T-helper 1 cell (primary cell): ENCODE results near the gene RTL10.

Source experiments
- DNase-seq, 5 donors: peaks; one replicate each; pipeline ENCODE4 v3.0.0-alpha.2; 2012 to 2020

The RTL10 gene

GRCh38 chr22:19859861-19860510 is 5.3 kb upstream of the RTL10 start:
- DNase-seq, result no peak

DNA sequence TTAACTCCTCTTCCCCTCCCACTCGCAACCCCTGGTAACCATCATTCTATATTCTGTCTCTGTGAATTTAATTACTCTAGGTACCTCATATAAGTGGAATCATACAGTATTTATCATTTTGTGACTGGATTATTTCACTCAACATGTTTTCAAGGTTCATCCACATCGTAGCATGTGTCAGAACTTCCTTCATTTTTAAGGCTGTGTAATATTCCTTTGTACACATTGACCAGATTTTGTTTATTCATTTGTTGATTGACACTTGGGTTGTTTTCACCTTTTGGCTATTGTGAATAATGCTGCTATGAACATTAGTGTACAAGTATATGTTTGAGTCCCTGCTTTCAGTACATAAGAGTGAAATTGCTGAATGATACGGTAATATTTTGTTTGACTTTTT is 2.7 kb upstream of the RTL10 start:
- DNase-seq, result no peak

GRCh38 chr22:19855504-19856409 is 1.1 kb upstream of the RTL10 start:
- peak in 3 of 5 donors; percentile 30 to 69 (median 42) for DNase-seq

GRCh38 chr22:19853879-19854777 is 546 bp downstream of the RTL10 start:
- DNase-seq, result peak in 1 of 5 donors; percentile 15

DNA sequence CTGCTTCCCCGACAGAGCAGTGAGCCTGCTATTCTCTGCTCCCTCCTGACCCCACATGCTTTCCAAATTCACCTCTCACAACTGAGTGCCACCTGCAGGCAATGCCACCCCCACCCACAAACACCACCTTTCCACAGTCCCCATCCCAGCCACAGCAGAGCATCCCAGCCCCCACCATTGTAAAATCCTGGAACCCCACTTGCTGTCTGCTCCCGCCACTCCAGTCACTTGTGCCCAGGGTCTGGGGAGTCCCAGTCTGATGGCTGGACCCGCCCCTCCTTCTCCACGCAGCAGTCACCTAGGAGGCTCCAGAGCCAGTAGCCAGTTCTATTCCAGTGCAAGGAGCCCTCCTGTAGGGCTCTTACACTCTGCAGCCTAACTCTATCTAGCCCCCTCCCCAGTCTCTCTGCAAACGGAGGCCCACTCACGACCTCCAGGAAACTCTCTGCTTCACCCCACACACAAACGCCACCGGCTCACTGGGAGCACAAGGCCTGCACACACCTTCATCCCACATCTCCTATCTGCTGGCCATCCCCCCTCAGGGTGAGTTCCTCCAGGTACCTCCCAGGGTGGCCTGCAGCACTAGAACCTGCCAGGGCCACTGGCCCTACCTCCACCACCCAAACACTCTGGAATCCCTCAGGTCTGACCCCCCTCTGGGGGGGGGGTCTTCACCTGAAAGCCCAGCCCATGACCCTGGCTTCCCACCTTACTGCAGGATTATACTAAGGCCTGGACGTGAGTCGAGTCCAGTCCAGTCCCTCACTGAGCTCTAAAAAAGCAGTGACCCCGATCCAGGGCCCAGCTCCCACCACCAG is 1.4 kb downstream of the RTL10 start:
- DNase-seq, result no peak

GRCh38 chr22:19852177-19852781 is 2.4 kb downstream of the RTL10 start:
- no peak for DNase-seq

GRCh38 chr22:19851291-19852176 is 3.1 kb downstream of the RTL10 start:
- DNase-seq, result no peak

GRCh38 chr22:19850763-19851109 is 3.9 kb downstream of the RTL10 start:
- DNase-seq, result no peak

GRCh38 chr22:19849835-19850762 is 4.6 kb downstream of the RTL10 start:
- DNase-seq, result no peak

GRCh38 chr22:19848298-19849224 is 6.1 kb downstream of the RTL10 start:
- no peak for DNase-seq

DNA sequence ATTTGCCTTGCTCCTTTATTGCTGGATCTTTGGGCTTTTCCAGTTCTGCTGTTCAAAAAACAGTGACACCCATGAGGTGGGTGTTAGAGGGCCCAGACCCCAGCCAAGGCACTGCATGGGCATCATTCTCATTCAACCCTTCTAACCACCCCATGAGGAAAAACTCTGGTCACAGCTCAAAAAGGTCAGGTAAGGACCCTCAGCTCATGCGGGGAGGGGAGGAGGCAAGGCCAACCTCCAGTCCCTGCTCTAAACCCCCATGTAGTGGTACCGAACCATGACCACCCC is 7.4 kb downstream of the RTL10 start:
- DNase-seq, result no peak

GRCh38 chr22:19846620-19847344 is 7.9 kb downstream of the RTL10 start:
- no peak for DNase-seq

DNA sequence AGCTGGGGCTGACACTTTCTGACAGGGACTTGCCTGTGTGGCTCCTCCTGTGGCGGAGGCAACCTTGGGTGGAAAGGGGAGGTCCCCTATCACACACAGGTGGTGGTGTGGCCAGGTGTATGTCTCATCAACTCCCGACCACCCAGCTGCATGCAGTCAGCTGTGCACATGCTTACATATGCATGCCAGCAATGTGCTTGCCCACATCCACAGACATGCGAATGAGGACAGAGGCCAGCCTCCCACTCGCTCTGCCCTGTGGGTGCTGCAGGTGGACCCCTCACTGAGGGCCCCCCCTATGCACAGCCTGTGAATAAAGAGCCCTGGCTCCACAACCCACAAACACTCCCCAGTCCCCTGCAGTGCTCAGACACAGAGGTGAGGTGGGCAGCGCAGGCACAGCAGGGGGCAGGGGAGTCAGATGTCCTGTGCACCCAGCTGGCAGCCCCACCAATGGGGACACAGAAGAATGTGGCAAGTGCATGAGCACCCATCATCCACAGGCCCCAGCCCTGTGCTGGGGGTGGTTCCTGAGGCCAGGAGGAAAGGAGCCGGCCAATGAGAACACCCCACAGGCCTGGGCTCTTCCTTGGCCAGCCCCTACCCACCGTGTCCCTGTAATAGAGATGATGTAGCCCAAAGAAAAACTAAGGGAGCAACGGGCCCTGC is 9.5 kb downstream of the RTL10 start:
- no peak for DNase-seq

GRCh38 chr22:19844377-19845053 is 10.2 kb downstream of the RTL10 start:
- DNase-seq, result peak in 1 of 5 donors; percentile 33

DNA sequence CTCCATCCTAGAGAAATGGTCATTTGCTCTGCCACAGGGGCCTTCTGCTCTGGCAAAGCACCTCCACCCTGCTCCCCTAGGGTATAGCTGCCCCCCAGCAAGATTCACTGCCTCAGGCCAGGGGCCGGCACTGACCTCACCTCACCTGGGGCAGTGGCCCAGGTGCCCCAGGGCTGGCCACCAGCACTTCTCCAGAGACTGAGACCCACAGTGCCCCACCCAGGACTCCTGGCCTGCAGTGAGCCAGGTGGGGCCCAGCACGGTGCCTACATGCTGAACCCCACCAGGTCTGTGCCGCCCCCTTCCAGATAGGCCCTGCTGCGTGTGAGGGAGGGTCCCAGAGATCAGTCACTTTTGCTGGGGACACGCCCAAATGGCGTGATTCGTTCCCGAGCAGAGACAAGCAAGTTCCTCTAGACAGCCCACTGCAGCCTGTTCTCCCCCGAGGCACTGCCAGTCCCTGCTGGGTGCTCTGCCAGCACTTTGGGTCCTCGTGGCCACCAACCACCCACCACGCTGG is 10.8 kb downstream of the RTL10 start:
- DNase-seq, result no peak

- DNase-seq, result no peak
These were observed 11.4 kb downstream of the RTL10 start for GRCh38 chr22:19843107-19843856.
